GM18520 (cell line): ENCODE results near the gene MAMDC2.

Experiments
- ATAC-seq: cut with Tn5 transposase; IDR thresholded peaks from one replicate; pipeline ENCODE4 v1.9.1; 2021; ENCODE audit not compliant: unreplicated experiment

Gene MAMDC2

GRCh38 chr9:70131296-70131695, 87.6 kb downstream of the MAMDC2 start:
- no peak for ATAC-seq

- no peak for ATAC-seq
Measured at GRCh38 chr9:70133253-70134208, 89.9 kb downstream of the MAMDC2 start.

GRCh38 chr9:70134360-70134759, 90.7 kb downstream of the MAMDC2 start:
- no peak for ATAC-seq

GRCh38 chr9:70135176-70135575, 91.5 kb downstream of the MAMDC2 start:
- ATAC-seq, result no peak

GRCh38 chr9:70136632-70137031, 93.0 kb downstream of the MAMDC2 start:
- ATAC-seq, result no peak

- no peak for ATAC-seq
Measured at GRCh38 chr9:70137577-70137976, 93.9 kb downstream of the MAMDC2 start.

- ATAC-seq, result no peak
Measured at GRCh38 chr9:70142101-70142500, 98.5 kb downstream of the MAMDC2 start.

GRCh38 chr9:70143394-70144130, 99.9 kb downstream of the MAMDC2 start:
- ATAC-seq, result no peak

GRCh38 chr9:70144131-70144503, 100.5 kb downstream of the MAMDC2 start:
- ATAC-seq, result no peak

- no peak for ATAC-seq
Measured at GRCh38 chr9:70145981-70146380, 102.3 kb downstream of the MAMDC2 start.

GRCh38 chr9:70147196-70147595, 103.5 kb downstream of the MAMDC2 start:
- ATAC-seq, result no peak

GRCh38 chr9:70147651-70148050, 104.0 kb downstream of the MAMDC2 start:
- no peak for ATAC-seq

GRCh38 chr9:70152350-70152749, 108.7 kb downstream of the MAMDC2 start:
- no peak for ATAC-seq

- ATAC-seq, result no peak
Measured at GRCh38 chr9:70156729-70157128, 113.1 kb downstream of the MAMDC2 start.

- no peak for ATAC-seq
Measured at GRCh38 chr9:70159630-70160029, 116.0 kb downstream of the MAMDC2 start.

GRCh38 chr9:70160686-70161600, 117.3 kb downstream of the MAMDC2 start:
- ATAC-seq, result no peak

GRCh38 chr9:70165006-70165602, 121.5 kb downstream of the MAMDC2 start:
- no peak for ATAC-seq

GRCh38 chr9:70168521-70168920, 124.9 kb downstream of the MAMDC2 start:
- ATAC-seq, result no peak

GRCh38 chr9:70169222-70169621, 125.6 kb downstream of the MAMDC2 start:
- ATAC-seq, result no peak

- ATAC-seq, result no peak
Measured at GRCh38 chr9:70170151-70170790, 126.6 kb downstream of the MAMDC2 start.
